ENCODE data around the gene SH3RF3. TPM values are rescaled to one million over a fixed set of nuclear protein-coding genes. Genes with fewer than 3 reads are reported as not detected.

The SH3RF3 gene
- polyA plus RNA-seq, 1 donor (not counting 4 experiments of a cell fraction or from before 2014, with no cell fraction given), result 0.08 TPM

DNA sequence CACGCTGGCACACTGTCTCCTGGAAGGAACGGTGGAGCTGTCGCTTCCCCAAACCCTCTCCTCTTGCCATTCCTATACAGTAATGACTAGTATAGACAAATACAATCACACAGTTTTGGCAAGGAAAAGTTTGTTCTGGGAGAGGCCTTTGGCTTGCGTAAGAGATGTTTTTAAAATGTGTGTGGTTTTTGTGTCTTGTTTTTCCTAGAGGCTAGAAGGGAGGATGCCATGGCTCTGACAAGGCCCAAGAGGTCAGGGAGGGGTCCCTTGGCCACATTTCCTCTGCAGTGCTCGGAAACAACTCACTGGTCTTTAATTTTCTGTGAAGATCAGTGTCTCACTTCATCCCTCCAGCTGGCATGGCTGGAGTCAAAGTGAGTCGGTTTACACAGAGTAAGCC lies 195.9 kb downstream of the SH3RF3 start:
- Histone ChIP-seq H3K4me2 (ENCODE audit: control insufficient read depth, extremely low read depth, insufficient read depth, low read depth, low read length) (peak overlapping the region; percentile 62), H3K4me1 (ENCODE audit: control insufficient read depth, extremely low read depth, insufficient read depth, low read length) (peaks cover 31% of the 10 kb centered on the region), H4K20me1 (ENCODE audit: control insufficient read depth, extremely low read depth, insufficient read depth, low read length) (no peaks in the 10 kb centered on the region), H3K27ac (ENCODE audit: control insufficient read depth, insufficient read depth, low read length) (no peak overlapping the region), H3K9me3 (ENCODE audit: control insufficient read depth, low read depth, low read length) (no peaks in the 10 kb centered on the region), H2AFZ (ENCODE audit: control insufficient read depth, low read length) (peak overlapping the region; percentile 42), H3K27me3 (ENCODE audit: control insufficient read depth, extremely low read depth, insufficient read depth, low read length) (no peaks in the 10 kb centered on the region), H3K4me3 (ENCODE audit: control insufficient read depth in 2 of 3, extremely low read depth in 1 of 3, insufficient read depth in 2 of 3, low read depth in 1 of 3, low read length in 3 of 3) (no peak overlapping the region), H3K79me2 (ENCODE audit: control insufficient read depth, insufficient read depth, low read length) (no peaks in the 10 kb centered on the region), H3K9ac (ENCODE audit: control insufficient read depth, extremely low read depth, insufficient read depth, low read length) (no peak overlapping the region), H3K36me3 (ENCODE audit: control insufficient read depth in 2 of 2, extremely low read depth in 1 of 2, insufficient read depth in 2 of 2, low read length in 2 of 2) (no peaks in the 10 kb centered on the region), H3K9me1 (ENCODE audit: control insufficient read depth, extremely low read depth, insufficient read depth, low read length) (no peaks in the 10 kb centered on the region)
- TF ChIP-seq EZH2 (IDR thresholded peaks at IDR 0.05; ENCODE audit: low read length), result no peak
- TF ChIP-seq, protein P1, sequence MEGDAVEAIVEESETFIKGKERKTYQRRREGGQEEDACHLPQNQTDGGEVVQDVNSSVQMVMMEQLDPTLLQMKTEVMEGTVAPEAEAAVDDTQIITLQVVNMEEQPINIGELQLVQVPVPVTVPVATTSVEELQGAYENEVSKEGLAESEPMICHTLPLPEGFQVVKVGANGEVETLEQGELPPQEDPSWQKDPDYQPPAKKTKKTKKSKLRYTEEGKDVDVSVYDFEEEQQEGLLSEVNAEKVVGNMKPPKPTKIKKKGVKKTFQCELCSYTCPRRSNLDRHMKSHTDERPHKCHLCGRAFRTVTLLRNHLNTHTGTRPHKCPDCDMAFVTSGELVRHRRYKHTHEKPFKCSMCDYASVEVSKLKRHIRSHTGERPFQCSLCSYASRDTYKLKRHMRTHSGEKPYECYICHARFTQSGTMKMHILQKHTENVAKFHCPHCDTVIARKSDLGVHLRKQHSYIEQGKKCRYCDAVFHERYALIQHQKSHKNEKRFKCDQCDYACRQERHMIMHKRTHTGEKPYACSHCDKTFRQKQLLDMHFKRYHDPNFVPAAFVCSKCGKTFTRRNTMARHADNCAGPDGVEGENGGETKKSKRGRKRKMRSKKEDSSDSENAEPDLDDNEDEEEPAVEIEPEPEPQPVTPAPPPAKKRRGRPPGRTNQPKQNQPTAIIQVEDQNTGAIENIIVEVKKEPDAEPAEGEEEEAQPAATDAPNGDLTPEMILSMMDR (optimal IDR thresholded peaks at IDR 0.05 in 1 of 3, IDR thresholded peaks at IDR 0.05 in 1 of 3, conservative IDR thresholded peaks at IDR 0.05 in 1 of 3; ENCODE audit: extremely low read depth in 1 of 3, insufficient read depth in 2 of 3, low read length in 3 of 3), result no peak
- peak; percentile 9 for DNase-seq (ENCODE audit: low read depth, low spot score)
- no peak for FAIRE-seq
- dilution Hi-C loops (cut with MboI; ENCODE audit: extremely low pct_ligation_motif_present, low sequenced_read_pairs), result no loop called here

DNA sequence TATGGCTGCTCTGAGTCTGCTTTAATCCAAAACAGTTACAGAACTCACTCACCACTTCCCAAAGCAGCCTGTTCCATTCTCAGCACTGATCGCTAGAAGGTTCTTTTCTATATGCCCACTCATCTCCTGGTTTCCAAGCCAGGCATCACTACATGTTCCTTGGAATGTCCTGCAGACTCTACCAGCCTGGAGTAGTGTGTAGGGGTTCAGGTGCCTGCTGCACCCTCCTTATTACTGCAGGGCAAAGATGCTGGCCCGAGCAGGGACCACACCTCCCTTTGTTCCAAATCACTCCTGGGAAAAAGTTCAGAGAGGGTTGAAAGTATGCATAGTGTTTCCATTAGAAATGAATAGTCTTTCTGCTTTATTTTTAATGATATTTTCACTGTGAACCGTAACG lies 196.6 kb downstream of the SH3RF3 start:
- Histone ChIP-seq H3K4me2 (ENCODE audit: control insufficient read depth, extremely low read depth, insufficient read depth, low read depth, low read length) (no peak overlapping the region), H2AFZ (ENCODE audit: control insufficient read depth, low read length) (no peak overlapping the region)
- no peak for TF ChIP-seq EZH2 (IDR thresholded peaks at IDR 0.05; ENCODE audit: low read length)
- TF ChIP-seq, protein P1 (optimal IDR thresholded peaks at IDR 0.05 in 1 of 3, IDR thresholded peaks at IDR 0.05 in 1 of 3, conservative IDR thresholded peaks at IDR 0.05 in 1 of 3; ENCODE audit: extremely low read depth in 1 of 3, insufficient read depth in 2 of 3, low read length in 3 of 3), result no peak

More for the DNA sequence above, 196.6 kb downstream of the SH3RF3 start:
- Histone ChIP-seq H3K4me3 (ENCODE audit: control insufficient read depth in 2 of 3, extremely low read depth in 1 of 3, insufficient read depth in 2 of 3, low read depth in 1 of 3, low read length in 3 of 3) (no peak overlapping the region), H3K79me2 (ENCODE audit: control insufficient read depth, insufficient read depth, low read length) (no peaks in the 10 kb centered on the region), H3K27ac (ENCODE audit: control insufficient read depth, insufficient read depth, low read length) (no peak overlapping the region), H4K20me1 (ENCODE audit: control insufficient read depth, extremely low read depth, insufficient read depth, low read length) (no peaks in the 10 kb centered on the region), H3K9me3 (ENCODE audit: control insufficient read depth, low read depth, low read length) (no peaks in the 10 kb centered on the region), H3K9ac (ENCODE audit: control insufficient read depth, extremely low read depth, insufficient read depth, low read length) (no peak overlapping the region), H3K36me3 (ENCODE audit: control insufficient read depth in 2 of 2, extremely low read depth in 1 of 2, insufficient read depth in 2 of 2, low read length in 2 of 2) (no peaks in the 10 kb centered on the region), H3K4me1 (ENCODE audit: control insufficient read depth, extremely low read depth, insufficient read depth, low read length) (peaks cover 31% of the 10 kb centered on the region), H3K9me1 (ENCODE audit: control insufficient read depth, extremely low read depth, insufficient read depth, low read length) (no peaks in the 10 kb centered on the region), H3K27me3 (ENCODE audit: control insufficient read depth, extremely low read depth, insufficient read depth, low read length) (no peaks in the 10 kb centered on the region)
- dilution Hi-C loops (cut with MboI; ENCODE audit: extremely low pct_ligation_motif_present, low sequenced_read_pairs), result no loop called here
- DNase-seq (ENCODE audit: low read depth, low spot score), result no peak
- no peak for FAIRE-seq

Data from keratinocyte (primary cell).